HG03139 (cell line): ENCODE measurements around the gene RPL29.

Experiments
- ATAC-seq: cut with Tn5 transposase; IDR thresholded peaks from one replicate; pipeline ENCODE4 v1.9.1; 2021; ENCODE audit not compliant: unreplicated experiment

Gene RPL29

DNA sequence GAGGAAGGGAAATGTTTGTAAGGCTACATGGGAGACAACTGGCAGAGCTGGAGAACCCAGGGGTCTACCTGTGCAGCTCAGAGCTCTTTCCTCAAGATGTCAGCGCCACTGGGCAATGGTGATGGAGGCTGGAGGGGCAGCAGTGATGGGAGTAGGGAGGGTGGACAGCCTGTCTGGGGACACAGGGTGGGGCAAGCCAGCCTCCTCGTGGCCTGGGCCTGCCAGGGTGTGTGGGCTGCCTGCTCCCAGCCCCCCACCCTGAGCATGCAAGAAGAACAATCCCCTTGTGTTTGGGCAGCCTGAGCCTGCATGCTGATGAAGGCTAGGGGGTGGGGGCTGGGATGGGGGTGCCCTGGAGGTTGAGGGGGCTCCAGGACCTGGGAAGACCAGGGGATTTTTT lies 29.7 kb downstream of the RPL29 start:
- ATAC-seq, result no peak

DNA sequence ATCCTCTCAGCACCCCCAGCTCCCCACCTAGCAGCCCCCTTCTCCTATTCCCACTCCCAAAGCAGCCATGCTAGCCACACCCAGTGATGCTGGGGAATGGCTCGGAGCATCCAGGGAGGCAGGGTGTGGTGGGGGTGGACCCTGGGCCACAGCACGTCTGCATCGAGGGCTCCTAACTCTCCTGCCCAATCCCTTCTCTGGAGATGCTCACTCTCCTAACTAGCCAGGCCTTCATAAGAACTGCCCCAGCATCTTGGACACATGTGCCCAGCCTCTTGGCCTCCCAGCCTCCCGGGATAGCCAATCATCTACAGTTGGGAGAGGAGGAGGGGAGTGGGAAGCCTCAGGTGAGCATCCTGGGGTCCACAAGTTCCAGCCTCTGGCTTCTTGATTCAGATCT lies 31.2 kb downstream of the RPL29 start:
- ATAC-seq, result no peak

DNA sequence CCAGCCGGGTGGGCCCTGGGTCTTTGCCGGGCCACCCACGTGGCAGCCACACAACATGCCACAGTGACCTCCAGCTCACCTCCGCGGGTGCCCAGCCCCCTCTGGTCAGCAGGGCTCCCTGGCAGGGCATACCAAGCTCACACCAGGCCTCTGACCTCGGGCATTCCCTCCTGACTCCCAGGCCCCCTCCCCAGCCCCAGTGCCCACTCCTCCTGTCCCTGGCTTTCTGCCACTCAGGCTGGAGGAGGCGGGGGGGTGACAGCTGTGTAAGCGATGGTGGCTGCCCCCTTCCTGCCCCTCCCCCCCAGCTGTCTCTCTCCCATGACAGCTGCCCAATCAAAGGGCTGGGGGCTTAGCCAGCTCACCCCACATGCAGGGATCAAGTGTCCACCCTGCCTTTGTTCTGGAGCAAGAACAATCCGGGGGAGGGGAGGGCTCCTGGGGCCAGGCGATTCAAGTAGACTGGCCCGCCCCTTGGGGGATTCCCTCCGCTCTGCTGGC lies 31.7 kb downstream of the RPL29 start:
- ATAC-seq, result no peak

DNA sequence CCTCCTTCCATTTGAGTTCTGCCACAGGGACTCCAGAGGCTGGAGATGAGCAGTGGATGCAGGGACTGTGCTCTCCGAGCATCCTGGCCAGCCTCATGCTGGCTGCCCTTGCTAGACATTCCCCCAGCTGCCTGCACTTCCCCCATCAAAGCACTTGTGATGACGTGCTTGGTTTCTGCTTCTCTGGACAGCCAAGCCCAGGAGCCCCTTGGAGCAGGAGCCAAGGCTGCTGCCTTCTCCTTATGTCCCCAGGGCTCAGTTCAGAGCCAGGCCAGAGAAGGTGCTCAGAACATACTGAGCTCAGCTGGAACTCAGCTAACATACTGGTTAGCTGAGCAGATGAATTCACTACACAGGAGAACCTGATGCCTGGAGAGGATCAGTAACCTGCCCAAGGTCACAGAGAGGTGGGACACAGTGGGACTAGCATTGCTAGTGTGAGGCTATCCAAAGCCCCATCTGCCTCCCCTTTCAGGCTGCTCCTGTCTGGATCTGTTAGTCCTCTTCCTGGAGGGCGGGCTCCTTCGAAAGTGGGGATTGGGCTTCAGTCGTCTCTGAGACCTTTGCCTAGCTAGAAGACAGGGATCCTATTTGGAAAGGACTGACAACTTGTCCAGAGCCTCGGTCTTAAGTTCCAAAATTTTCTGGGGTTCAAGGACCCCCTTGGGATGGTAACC lies 32.7 kb downstream of the RPL29 start:
- no peak for ATAC-seq

DNA sequence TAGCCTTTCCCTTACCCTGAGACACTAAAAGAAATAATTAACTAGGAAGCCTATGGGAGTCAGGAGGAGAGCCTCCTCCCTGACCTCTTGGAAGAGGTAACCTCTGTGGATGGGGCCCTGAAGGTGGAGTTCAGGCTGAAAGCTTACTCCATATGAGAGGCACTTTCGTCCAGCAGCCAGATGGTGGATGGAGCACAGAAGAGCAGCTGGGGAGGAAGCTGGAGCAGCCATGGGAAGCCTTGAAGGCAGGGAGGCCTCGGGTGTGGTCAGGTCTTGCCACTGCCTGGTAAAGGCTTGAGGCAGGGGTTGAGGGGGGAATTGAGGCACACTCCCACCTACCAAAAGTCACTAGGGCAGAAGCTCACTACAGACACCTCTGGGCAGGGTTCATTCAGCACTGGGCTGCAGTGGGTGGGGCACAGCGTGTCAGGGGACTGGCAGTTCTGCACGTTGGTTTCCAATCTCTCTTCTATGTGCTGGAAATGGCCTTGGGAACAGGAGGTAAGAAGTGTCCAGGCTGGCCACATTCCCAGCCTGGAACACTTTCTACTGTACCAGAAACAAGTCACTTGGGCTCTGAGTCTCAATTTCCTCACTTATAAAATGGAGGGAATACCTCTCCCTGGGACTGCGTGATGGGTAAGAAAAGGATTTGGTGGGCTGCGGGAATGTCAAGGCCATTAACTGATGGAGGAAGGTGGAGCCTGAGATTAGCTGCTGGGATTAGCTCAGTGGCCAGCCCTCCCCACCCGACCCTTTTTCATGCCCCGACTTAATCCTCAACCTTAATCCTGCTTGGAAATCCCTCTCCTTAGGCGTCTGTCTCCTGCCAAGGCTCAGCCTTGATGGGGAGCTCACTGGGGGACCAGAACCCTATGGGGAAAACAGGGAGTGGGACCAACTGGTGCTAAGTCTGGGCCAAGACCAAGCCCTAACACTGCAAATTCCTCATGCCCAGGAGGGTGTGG lies 33.8 kb downstream of the RPL29 start:
- ATAC-seq, result no peak

DNA sequence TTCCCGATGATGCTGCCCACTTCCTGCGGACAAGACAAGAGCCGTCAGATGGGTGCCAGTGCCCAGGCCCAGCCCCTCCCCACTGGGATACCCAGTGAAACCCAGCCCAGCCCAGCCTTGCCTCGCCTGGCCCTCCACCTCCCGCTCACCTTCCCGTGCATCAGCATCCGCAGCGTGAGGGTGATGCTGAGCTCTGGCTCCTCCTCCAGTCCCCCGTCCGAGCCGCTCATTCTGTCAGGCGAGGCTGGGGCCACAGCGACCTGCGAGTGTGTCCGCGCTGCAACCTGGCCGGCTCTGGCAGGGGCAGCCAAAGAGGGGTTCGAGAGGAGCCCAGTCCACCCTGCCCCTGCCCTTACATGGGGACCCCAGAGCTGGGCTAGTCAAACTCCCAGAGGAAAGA lies 34.7 kb downstream of the RPL29 start:
- ATAC-seq, result no peak

DNA sequence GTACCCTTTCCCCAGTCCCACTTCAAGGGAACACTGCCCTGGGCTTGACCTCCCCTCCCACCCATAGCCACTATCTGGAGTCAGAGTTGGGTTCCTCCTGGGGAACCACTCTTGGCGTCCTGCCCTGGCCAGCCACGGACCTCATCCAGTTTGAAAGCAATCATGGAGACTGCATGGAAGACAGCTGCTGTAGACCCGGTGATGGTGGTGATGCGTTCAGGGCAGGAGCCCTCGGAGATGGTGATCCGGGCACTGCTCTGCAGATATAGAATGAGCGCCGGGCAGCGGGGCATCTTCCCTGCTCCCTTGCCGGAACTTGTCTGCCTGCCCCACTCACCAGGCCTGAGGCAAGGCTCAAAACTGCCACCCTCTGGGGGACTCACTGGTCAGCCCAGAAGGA lies 35.3 kb downstream of the RPL29 start:
- ATAC-seq, result no peak

DNA sequence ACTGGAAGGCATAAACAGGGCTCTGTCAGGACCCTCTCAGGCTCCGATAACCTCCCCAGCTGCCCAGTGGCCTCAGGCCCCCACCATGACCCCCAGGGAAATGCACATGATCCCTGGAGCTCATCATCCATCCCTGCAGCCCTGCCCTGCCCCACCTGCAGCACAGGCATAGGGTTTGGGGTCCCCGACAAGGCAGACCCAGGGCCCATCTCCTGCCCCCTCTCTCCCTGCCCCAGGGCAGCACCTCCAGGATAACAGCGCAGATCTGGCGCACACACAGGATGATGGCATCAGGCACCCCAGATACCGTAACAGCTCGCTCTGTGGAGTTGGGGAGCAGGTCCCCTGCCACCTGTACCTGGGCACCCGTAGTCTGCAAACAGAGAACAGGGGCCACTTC lies 36.0 kb downstream of the RPL29 start:
- no peak for ATAC-seq

DNA sequence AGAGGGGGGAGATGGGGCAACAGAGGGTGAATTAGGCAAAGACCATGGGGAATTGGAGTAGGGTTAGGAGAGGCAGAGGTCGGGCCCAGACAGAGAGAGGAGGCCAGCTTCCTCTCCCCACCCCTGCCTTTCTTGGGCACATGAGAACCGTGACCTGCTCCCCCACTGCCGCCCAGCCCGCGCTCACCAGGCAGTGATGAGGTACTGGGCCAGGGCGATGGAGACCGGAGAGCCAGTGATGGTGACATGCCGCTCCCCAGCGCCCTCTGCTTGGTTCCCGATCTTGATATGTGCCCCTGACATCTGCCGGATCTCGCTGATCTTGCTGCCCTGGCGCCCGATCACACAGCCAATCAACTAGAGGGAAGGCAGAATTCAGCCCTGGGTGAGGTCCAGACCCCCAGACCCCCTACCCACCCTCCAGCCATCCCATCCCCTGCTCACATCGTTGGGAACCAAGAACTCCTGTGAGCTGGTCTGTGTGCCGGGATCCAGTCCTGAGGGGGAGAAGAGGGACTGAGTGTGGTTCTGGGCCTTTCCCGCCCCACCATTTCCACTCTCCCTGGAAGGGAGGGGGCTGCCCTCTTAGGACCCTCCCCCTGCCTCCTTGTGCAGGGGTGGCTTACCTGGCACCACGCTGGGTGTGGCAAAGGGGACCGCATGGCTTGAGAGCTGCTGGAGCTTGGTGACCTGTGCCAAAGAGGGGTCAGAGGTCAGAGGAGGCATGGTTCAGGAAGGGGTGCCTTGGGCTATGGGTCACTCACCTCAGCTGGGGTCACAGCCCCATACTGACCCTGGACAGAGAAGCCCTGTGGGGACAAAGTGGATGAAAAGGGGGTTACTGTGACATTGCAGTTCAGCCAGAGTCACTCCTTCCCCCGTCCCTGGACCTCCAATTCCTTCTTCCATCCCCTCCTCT lies 36.8 kb downstream of the RPL29 start:
- no peak for ATAC-seq

DNA sequence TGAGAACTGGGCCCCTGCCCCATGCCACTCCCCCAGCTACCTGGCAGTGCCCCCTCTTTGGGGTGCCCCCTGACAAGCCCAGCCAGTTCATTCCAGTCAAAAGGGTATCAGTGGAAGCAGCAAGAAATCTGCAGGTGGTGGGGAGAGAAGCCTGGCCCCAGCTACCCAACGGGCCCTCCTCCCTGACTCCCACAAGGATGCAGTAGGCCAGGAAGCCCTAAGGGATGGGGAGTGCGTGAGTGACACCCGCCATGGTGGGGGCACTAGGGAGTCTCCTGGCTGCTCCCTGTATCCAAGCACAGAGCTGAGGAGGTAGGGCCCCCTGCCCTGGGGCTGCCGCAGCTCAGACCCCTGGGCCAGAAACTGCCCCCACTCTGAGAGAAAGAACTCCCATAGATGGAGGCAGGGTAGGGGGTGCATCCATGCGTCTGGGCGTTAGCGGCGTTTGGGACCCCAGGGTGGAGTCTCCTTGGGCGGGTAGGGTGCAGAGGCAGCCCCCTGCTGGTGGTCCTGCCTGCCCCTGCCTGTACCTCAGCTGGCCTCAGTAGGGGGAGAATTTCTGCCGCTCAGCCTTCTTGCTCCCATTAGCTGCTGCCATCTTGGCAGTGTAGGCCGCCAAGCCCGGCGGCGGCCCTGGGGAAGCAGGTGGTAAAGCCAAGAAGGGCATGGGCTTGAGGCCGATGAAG lies 38.0 kb downstream of the RPL29 start:
- ATAC-seq, result no peak

DNA sequence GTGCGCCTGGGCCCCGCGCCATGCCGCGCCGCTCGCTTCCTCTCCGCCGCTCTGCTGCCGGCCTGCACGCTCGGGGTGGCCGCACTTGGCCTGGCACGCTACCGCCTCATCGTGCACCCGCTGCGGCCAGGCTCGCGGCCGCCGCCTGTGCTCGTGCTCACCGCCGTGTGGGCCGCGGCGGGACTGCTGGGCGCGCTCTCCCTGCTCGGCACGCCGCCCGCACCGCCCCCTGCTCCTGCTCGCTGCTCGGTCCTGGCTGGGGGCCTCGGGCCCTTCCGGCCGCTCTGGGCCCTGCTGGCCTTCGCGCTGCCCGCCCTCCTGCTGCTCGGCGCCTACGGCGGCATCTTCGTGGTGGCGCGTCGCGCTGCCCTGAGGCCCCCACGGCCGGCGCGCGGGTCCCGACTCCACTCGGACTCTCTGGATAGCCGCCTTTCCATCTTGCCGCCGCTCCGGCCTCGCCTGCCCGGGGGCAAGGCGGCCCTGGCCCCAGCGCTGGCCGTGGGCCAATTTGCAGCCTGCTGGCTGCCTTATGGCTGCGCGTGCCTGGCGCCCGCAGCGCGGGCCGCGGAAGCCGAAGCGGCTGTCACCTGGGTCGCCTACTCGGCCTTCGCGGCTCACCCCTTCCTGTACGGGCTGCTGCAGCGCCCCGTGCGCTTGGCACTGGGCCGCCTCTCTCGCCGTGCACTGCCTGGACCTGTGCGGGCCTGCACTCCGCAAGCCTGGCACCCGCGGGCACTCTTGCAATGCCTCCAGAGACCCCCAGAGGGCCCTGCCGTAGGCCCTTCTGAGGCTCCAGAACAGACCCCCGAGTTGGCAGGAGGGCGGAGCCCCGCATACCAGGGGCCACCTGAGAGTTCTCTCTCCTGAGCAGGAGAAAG lies 39.6 kb downstream of the RPL29 start:
- ATAC-seq, result no peak

DNA sequence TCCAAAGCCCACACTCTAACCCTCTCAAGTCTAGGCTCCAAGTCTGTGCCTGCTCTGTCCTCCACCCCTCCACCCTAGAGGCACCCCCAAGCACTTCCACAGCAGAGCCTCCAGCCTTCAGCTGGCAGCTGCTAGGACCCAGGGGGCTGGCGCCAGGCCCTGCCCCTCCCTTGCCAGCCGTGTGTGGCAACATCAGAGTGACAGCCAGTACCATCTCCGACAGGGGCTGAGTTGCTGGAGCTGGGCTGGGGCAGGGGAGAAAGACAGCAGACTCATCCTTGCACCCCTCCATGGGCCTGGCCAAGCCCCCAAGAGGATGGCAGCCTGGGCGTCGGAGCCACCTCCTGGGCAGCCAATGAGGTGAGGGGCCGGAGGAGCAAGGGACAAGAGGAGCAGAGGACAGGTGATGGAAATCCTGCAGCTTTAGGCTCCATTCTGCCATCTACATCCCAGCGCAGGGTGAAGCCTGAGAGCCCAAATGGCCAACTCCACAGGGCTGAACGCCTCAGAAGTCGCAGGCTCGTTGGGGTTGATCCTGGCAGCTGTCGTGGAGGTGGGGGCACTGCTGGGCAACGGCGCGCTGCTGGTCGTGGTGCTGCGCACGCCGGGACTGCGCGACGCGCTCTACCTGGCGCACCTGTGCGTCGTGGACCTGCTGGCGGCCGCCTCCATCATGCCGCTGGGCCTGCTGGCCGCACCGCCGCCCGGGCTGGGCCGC lies 40.4 kb downstream of the RPL29 start, which contains the start of gene GPR62:
TSS of gene GPR62 (plus strand) at position 207 of the 718 bp plus-strand sequence. CDS start at position 479, 272 bp downstream.
- no peak for ATAC-seq

DNA sequence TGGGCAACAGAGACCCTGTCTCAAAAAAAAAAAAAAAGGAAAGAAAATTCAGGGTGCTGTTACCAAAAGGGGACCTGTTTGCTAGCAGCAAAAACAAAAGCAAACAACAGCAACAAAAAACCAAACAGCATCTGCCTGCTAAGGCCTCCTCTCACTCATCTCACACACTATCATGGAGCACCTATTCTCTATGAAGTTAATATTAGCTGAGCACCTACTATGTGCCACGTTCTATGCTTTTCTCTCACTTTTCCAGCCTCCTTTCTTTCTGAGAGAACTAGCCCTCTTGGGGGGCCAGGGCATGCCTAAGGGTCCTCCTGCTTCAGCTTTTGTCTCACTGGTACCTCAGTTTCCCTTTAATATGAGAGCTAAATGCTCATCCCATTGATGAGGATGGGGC lies 41.0 kb downstream of the RPL29 start:
- no peak for ATAC-seq

DNA sequence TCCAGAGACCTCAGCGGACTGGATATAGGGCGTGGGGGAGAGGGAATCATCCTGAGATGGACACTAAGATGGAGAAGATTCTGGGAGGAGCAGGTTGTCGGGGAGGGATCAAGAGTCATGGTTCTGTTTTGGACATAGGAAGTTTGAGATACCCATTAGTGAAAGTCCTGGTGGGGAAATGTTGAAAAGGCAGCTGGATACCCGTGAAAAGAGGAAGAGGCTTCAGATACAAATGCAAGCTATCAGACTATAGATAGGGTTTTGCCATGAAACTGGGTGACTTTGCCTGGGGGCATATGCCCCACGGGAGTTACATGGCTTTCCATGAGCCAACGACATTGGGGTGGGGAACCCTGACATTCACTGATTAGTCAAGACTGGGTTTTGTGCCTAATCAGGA lies 41.6 kb downstream of the RPL29 start:
- no peak for ATAC-seq

DNA sequence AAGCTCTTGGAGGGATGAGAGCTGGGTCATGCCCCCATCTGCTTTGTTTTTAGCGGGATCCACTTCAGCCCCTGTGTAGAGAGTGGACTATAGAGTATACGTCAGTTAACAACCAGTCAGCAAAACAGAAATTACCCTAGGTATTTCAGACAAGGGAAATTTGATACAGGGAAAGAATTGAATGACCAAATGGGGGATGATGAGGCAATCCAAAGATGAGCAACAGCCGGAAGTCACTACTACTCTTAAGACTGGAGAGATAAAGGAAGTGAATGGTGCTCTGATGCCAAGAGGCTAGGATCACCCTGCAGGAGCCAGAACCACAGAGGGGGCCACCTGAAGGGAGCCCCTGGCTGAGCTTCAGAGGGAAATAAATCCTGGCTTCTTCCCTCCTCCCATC lies 42.2 kb downstream of the RPL29 start:
- no peak for ATAC-seq

DNA sequence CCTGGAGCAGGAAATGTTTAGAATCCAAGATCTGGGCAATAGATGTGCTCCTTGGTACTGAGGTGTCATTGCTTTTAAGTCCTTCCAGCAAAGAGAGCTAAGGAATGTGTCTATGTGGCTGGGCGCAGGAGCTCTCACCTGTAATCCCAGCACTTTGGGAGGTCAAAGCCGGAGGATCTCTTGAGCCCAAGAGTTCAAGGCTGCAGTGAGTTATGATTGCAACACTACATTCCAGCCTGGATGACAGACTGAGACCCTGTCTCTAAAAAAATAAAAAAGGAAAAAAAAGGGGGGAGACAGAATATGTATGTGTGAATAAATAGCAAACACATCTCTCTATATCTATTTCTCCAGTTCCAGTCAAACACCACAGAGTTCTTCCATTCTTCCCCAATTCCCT lies 44.8 kb downstream of the RPL29 start:
- ATAC-seq, result no peak

DNA sequence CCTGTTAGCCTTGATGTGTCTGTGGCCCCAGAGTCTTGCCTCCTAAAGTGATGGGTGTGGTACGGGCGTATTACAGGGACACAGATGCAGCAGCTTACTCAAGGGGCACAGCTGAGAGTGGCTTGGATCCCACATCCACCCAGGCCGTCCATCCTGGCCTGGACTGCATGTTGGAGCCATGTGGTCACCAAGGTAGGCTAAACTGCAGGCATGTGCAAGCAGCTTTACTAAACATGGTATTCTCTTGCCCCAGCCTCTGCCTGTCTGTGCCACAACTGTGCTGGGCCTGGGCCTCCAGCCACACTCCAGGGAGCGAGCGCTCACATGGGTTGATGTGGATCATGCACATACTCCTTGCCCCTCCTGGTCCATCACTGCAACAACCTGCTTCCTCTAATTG lies 46.6 kb downstream of the RPL29 start:
- no peak for ATAC-seq

DNA sequence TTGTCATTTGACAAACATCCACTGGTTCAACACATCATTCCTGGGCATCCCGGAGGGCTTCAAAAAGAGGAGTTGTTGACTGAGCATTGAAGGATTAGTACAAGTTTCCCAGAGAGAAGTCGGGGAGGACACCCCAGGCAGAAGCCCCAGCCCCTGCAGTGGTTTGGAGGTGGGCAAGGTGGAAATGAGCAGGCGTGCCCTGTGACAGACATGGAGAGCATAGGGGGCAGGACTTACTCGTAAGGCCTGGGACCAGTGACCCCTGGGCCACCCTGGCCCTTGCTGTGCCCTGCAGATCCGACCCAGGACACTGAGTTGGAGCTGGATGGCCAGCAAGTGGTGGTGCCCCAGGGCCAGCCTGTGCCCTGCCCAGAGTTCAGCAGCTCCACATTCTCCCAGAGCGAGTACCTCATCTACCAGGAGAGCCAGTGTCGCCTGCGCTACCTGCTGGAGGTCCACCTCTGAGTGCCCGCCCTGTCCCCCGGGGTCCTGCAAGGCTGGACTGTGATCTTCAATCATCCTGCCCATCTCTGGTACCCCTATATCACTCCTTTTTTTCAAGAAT lies 47.6 kb downstream of the RPL29 start:
- ATAC-seq, result no peak
